GOT3 (cell line): Measurements from ENCODE around the gene PP2D1.
"Not testable (repeated sequence)": the region's sequence is repeated elsewhere in the genome, so short reads cannot be mapped to it uniquely, and the experiment has no call there.

Experiments
- DNase-seq: peaks from one replicate; lab custom pipeline; 2025; ENCODE audit warnings: mixed read lengths; lab: John Stamatoyannopoulos, UW

Gene PP2D1

GRCh38 chr3:20012164-20012563, at the start of gene PP2D1:
PP2D1 (minus strand) TSS chr3:20012264; CDS start chr3:20012072, 192 bp downstream.
- no peak for DNase-seq

- DNase-seq: no peak
Observed at GRCh38 chr3:20060974-20061685, 49.1 kb upstream of the PP2D1 start.

GRCh38 chr3:20059929-20060328, 47.9 kb upstream of the PP2D1 start:
- no peak for DNase-seq

- no peak for DNase-seq
Observed at GRCh38 chr3:20057612-20058180, 45.6 kb upstream of the PP2D1 start.

- DNase-seq: no peak
Observed at GRCh38 chr3:20056725-20057611, 44.9 kb upstream of the PP2D1 start.

- no peak for DNase-seq
Observed at GRCh38 chr3:20055842-20056241, 43.8 kb upstream of the PP2D1 start.

GRCh38 chr3:20055020-20055775, 43.1 kb upstream of the PP2D1 start:
- DNase-seq: no peak

- no peak for DNase-seq
Observed at GRCh38 chr3:20054549-20054987, 42.5 kb upstream of the PP2D1 start.

GRCh38 chr3:20052851-20053250, 40.8 kb upstream of the PP2D1 start:
- DNase-seq: no peak

- DNase-seq: no peak
Observed at GRCh38 chr3:20051123-20051806, 39.2 kb upstream of the PP2D1 start.

GRCh38 chr3:20047976-20048883, 36.2 kb upstream of the PP2D1 start:
- DNase-seq: no peak

- DNase-seq: no peak
Observed at GRCh38 chr3:20047341-20047779, 35.3 kb upstream of the PP2D1 start.

- no peak for DNase-seq
Observed at GRCh38 chr3:20046556-20046955, 34.5 kb upstream of the PP2D1 start.

GRCh38 chr3:20045141-20045540, 33.1 kb upstream of the PP2D1 start:
- DNase-seq: not testable (repeated sequence)

- DNase-seq: no peak
Observed at GRCh38 chr3:20043825-20044224, 31.8 kb upstream of the PP2D1 start.

GRCh38 chr3:20043396-20043795, 31.3 kb upstream of the PP2D1 start:
- no peak for DNase-seq

GRCh38 chr3:20042331-20042730, 30.3 kb upstream of the PP2D1 start:
- no peak for DNase-seq

GRCh38 chr3:20041197-20041780, 29.2 kb upstream of the PP2D1 start:
- DNase-seq: no peak

- DNase-seq: no peak
Observed at GRCh38 chr3:20040548-20041196, 28.6 kb upstream of the PP2D1 start.
